Activated CD4-positive, alpha-beta T cell treated with anti-CD3 and anti-CD28 coated beads, Interleukin-2, Interleukin-6, amounts not matched to agents 100 ng/mL and 50 ng/mL, durations not matched to agents 16 hours and 8 hours (primary cell): Measurements from ENCODE around the gene CEBPA.

Experiments used
- DNase-seq: peaks from one replicate; pipeline ENCODE4 v3.0.0-alpha.2; 2020

CEBPA gene

DNA sequence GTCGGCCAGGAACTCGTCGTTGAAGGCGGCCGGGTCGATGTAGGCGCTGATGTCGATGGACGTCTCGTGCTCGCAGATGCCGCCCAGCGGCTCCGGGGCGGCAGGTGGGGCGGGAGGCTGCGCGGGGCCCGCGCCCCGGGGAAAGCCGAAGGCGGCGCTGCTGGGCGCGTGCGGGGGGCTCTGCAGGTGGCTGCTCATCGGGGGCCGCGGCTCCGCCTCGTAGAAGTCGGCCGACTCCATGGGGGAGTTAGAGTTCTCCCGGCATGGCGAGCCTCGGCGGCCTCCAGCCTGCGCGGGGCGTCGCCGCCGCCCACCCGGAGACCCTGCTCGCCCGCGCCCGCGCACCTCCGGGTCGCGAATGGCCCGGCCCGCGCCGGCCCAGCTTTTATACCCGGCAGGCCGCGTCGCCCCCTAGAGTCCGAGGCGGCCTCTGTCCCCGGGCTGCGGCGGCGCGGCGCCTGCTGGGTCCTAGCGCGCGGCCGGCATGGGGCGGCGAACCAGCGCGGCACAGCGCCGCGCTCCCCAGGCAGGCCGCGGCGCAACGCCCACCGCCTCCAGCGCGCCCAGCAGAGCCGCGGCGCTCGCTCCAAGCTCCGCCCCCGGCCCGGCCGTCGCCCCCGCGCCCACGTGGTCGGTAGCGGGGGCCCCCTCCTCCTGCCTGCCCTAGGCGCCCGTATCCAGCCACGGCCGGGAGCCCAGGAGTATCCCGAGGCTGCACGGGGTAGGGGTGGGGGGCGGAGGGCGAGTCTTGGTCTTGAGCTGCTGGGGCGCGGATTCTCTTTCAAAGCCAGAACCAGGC is at the start of gene CEBPA:
Gene CEBPA (minus strand): TSS at position 360 of the 799 bp plus-strand sequence. CDS start 120 bp downstream, at position 240.
- peak; percentile 71 for DNase-seq

DNA sequence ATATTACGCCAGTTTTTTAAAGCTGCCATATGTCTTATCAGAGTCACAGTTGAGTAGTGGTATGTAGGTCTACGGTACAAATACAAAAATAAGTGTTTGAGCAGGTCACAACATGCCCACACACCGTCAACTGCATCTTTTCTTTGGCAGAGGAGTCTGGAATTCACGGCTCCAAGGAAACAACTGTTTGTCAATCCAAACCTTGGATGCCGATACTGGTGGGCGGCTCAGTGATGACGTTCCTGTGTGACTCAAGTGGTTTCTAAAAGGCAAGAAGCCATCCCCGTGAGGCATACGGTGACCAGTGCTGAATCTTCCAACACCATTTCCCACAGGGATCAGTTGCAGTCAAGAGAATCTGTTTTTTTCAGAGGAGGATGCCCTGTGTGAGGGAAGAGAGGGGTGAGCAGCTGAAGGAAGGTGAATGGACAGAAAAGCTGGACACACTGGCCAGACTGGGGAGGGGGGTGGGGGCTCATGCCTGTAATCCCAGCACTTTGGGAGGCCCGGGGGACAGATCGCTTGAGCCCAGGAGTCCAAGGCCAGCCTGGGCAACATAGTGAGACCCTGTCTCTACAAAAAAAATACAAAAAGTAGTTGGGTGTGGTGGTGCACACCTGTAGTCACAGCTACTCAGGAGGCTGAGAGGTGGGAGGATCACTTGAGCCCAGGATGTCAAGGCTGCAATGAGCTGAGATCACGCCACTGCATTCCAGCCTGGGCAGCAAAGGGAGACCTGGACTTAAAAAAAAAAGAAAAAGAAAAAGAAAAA is 48.4 kb upstream of the CEBPA start:
- no peak for DNase-seq

- DNase-seq, result no peak
Measured at GRCh38 chr19:33349319-33350289, 47.3 kb upstream of the CEBPA start.

- DNase-seq, result no peak
Measured at GRCh38 chr19:33348301-33349010, 46.1 kb upstream of the CEBPA start.

DNA sequence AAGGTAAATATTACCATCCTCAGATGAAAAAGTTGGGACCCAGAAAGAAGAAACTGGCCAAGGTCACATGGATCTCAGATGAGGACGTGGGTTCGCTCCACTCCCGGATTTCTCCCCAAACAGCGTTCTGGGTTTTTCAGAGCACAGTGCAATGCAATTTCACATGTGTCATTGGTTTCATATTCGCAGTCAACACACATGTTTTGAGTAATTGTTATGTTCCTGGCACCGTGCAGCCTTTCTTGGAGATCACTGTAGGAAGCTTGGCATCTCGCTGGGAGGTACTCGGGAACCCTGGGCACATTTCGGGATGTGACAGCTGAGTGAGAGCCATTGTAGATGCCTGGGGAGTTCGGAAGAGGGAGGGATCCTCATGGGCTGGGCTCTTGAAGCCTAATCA is 45.0 kb upstream of the CEBPA start:
- DNase-seq, result no peak

DNA sequence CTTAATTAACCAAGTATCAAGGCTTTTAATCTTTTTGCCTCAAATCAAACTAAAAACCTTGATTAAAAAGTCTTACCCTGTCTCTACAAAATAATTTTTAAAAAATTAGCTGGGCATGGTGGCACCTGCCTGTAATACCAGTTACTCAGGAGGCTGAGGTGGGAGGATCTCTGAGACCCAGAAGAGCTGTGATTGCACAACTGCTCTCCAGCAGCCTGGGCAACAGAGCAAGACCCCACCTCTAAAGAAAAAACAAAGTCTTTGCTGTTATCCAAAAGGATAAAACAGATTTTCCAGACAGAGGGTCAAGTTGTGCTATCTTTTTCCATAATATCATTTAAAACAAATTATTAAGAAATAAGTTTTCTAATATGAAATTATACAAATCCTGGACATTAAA is 44.3 kb upstream of the CEBPA start:
- DNase-seq, result no peak

GRCh38 chr19:33345163-33345562 is 42.8 kb upstream of the CEBPA start:
- no peak for DNase-seq

DNA sequence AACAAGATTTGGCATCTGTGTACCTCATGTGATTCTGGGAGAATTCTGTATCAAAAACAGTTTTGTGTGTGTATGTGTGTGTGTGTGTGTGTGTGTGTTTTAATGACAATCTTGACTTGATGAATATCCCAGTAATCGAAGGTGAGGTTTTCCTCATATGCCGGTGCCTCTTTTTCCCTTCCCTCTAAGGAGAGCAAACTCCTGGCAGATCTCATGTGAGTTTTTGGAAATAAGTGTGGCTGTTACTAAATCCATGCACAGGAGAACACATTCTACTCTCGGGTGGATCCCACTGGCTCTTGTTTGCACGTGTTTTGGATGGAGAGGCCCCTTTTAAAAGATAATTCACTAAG is 42.2 kb upstream of the CEBPA start:
- no peak for DNase-seq

GRCh38 chr19:33343859-33344572 is 41.7 kb upstream of the CEBPA start:
- DNase-seq, result no peak

DNA sequence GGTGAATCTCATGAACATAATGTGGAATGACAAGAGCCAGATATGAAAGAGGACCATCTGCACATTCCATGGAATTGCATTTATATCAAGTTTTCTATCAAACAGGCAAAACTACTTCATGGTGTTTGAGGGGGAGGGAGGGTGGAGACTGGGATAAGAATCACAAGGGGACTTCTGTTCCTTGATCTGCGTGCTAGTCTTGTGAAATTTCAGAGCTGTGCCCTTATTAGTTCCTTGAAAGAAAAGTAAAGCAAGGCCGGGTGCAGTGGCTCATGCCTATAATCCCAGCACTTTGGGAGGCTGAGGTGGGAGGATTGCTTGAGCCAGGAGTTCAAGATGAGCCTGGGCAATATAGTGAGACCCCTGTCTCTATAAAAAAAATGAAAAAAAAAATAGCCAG is 41.0 kb upstream of the CEBPA start:
- DNase-seq, result no peak

- no peak for DNase-seq
Measured at GRCh38 chr19:33340991-33341390, 38.7 kb upstream of the CEBPA start.

GRCh38 chr19:33339016-33339984 is 37.0 kb upstream of the CEBPA start:
- no peak for DNase-seq

- DNase-seq, result no peak
Measured at GRCh38 chr19:33335446-33335845, 33.1 kb upstream of the CEBPA start.

GRCh38 chr19:33334271-33334670 is 31.9 kb upstream of the CEBPA start:
- no peak for DNase-seq

- no peak for DNase-seq
Measured at GRCh38 chr19:33333642-33334041, 31.3 kb upstream of the CEBPA start.

DNA sequence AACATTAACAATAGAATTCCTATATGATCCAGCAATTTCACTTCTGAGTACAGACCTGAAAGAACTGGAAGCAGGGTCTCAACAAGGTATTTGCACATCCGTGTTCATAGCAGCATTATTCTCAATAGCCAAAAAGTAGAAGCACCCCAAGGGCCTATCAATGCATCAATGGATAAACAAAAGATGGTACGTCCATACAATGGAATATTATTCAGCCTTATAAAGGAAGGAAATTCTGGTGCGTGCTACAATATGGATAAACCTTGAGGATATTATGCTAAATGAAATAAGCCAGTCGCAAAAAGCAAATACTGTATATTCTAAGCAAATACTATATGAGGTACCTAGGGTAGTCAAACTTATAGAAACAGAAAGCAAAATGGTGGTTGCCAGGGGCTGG is 30.8 kb upstream of the CEBPA start:
- DNase-seq, result no peak

- DNase-seq, result no peak
Measured at GRCh38 chr19:33332248-33332647, 29.9 kb upstream of the CEBPA start.

DNA sequence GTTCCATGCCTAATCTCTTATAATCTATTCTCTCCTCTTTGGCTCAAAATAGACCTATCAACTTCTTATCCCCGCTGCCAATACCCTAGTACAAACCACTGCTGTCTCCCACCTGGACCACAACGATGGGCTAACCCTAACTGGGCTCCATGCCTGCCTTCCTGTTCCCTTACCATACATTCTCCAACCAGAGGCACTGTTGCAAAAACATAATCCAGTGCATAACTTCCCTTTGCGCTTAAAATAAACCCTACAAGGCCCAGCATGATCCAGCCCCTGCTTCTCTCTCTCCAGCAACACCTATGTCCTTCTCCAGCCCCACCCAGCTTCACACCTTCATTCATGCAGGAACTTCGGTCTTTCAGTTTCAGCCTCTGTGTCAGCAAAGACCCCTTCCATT is 27.4 kb upstream of the CEBPA start:
- DNase-seq, result no peak

- no peak for DNase-seq
Measured at GRCh38 chr19:33329060-33329459, 26.7 kb upstream of the CEBPA start.

- DNase-seq, result no peak
Measured at GRCh38 chr19:33325920-33326319, 23.6 kb upstream of the CEBPA start.

DNA sequence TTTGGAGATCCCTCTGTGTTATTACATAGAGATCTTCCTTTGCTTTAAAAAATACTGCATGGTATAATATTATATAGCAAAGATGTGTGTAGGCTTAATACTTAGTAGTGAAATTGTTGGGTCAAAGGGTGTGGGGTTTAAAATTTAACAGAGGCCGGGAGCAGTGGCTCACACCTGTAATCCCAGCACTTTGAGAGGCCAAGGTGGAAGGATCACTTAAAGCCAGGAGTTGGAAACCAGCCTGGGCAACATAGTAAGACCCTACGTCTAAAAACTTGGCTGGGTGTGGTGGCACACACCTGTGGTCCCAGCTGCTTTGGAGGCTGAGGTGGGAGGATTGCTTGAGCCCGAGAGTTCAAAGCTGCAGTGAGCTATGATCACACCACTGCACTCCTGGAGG is 22.3 kb upstream of the CEBPA start:
- DNase-seq, result no peak
